H9 (cell line): ENCODE measurements around the gene MUTYH. TPM values are rescaled to one million over a fixed set of nuclear protein-coding genes. Genes with fewer than 3 reads are reported as not detected.

ENCODE experiments used
- DNase-seq: peaks from one replicate; pipeline ENCODE4 v3.0.0-alpha.2; 2017
- H2AFZ ChIP-seq: one replicate; pipeline ENCODE4 v1.6.1; 2013; ENCODE audit warnings: mild to moderate bottlenecking, low read length, control low read depth, moderate library complexity
- H2AK5ac ChIP-seq: 2 replicates; pipeline ENCODE4 v1.6.1; 2013; ENCODE audit warnings: low read length, control low read depth, mixed read lengths; ENCODE audit not compliant: insufficient read length
- H2BK120ac ChIP-seq: one replicate; pipeline ENCODE4 v1.6.1; 2013; ENCODE audit warnings: low read depth, mild to moderate bottlenecking, low read length, control low read depth, inconsistent platforms; ENCODE audit not compliant: poor library complexity, severe bottlenecking
- H2BK12ac ChIP-seq: 2 replicates; pipeline ENCODE4 v1.6.1; 2013; ENCODE audit warnings: low read length, control low read depth, mixed read lengths, low read depth; ENCODE audit not compliant: insufficient read length
- H2BK15ac ChIP-seq: 2 replicates; pipeline ENCODE4 v1.6.1; 2013; ENCODE audit warnings: low read depth, low read length, control low read depth
- H2BK20ac ChIP-seq: one replicate; pipeline ENCODE4 v1.6.1; 2013; ENCODE audit warnings: low read depth, mild to moderate bottlenecking, low read length, control low read depth, inconsistent platforms; ENCODE audit not compliant: poor library complexity, severe bottlenecking
- H2BK5ac ChIP-seq: 2 replicates; pipeline ENCODE4 v1.6.1; 2013; ENCODE audit warnings: low read length, control low read depth, mixed read lengths; ENCODE audit not compliant: insufficient read length
- H3K14ac ChIP-seq: 2 replicates; pipeline ENCODE4 v1.6.1; 2013; ENCODE audit warnings: low read length, control low read depth; ENCODE audit not compliant: insufficient read depth
- H3K18ac ChIP-seq: 2 replicates; pipeline ENCODE4 v1.6.1; 2013; ENCODE audit warnings: low read depth, mild to moderate bottlenecking, mixed read lengths, low read length, control low read depth; ENCODE audit not compliant: insufficient read length
- H3K23ac ChIP-seq: 2 replicates; pipeline ENCODE4 v1.6.1; 2013; ENCODE audit warnings: low read length, control low read depth, mixed read lengths, low read depth; ENCODE audit not compliant: insufficient read length
- H3K23me2 ChIP-seq: 2 replicates; pipeline ENCODE4 v1.6.1; 2013; ENCODE audit warnings: low read depth, mild to moderate bottlenecking, mixed read lengths, low read length, control low read depth; ENCODE audit not compliant: insufficient read length, poor library complexity, severe bottlenecking
- H3K27ac ChIP-seq: 2 replicates; pipeline ENCODE4 v1.5.1; 2013; ENCODE audit warnings: low read length, control low read depth, mixed read lengths, low read depth; ENCODE audit not compliant: insufficient read length
- H3K27me3 ChIP-seq: 2 replicates; pipeline ENCODE4 v1.6.1; 2013; ENCODE audit warnings: low read length, control low read depth, inconsistent platforms; ENCODE audit not compliant: insufficient read depth
- H3K4ac ChIP-seq: 2 replicates; pipeline ENCODE4 v1.6.1; 2013; ENCODE audit warnings: low read depth, mild to moderate bottlenecking, control low read depth, inconsistent platforms, low read length, moderate library complexity
- H3K4me1 ChIP-seq: 2 replicates; pipeline ENCODE4 v1.6.1; 2013; ENCODE audit warnings: low read length, control low read depth, inconsistent platforms; ENCODE audit not compliant: insufficient read depth
- H3K4me2 ChIP-seq: 2 replicates; pipeline ENCODE4 v1.6.1; 2013; ENCODE audit warnings: low read length, control low read depth, mixed read lengths; ENCODE audit not compliant: insufficient read length, insufficient read depth
- H3K56ac ChIP-seq: 2 replicates; pipeline ENCODE4 v1.6.1; 2013; ENCODE audit warnings: low read depth, mild to moderate bottlenecking, mixed read lengths, low read length, control low read depth; ENCODE audit not compliant: insufficient read length
- H3K79me1 ChIP-seq: 2 replicates; pipeline ENCODE4 v1.6.1; 2013; ENCODE audit warnings: low read depth, mild to moderate bottlenecking, moderate library complexity, low read length, control low read depth, inconsistent platforms; ENCODE audit not compliant: insufficient read depth, poor library complexity, severe bottlenecking
- H3K79me2 ChIP-seq: 2 replicates; pipeline ENCODE4 v1.6.1; 2013; ENCODE audit warnings: low read length, control low read depth, inconsistent platforms; ENCODE audit not compliant: insufficient read depth
- H3K9ac ChIP-seq: 2 replicates; pipeline ENCODE4 v1.6.1; 2013; ENCODE audit warnings: low read length, control low read depth, mixed read lengths; ENCODE audit not compliant: insufficient read length; ENCODE audit errors: extremely low read depth
- H3K9me3 ChIP-seq: one replicate; pipeline ENCODE4 v1.6.1; 2013; ENCODE audit warnings: low read depth, low read length, inconsistent platforms; ENCODE audit not compliant: control insufficient read depth
- H3T11ph ChIP-seq: one replicate; pipeline ENCODE4 v1.6.1; 2013; ENCODE audit warnings: mild to moderate bottlenecking, low read length, control low read depth, inconsistent platforms
- H4K20me1 ChIP-seq: one replicate; pipeline ENCODE4 v1.6.1; 2013; ENCODE audit not compliant: control insufficient read depth, insufficient read length, insufficient read depth
- H4K5ac ChIP-seq: 2 replicates; pipeline ENCODE4 v1.6.1; 2013; ENCODE audit warnings: low read depth, mild to moderate bottlenecking, mixed read lengths, low read length, control low read depth; ENCODE audit not compliant: insufficient read length
- H4K8ac ChIP-seq: replicated peaks from 2 replicates; pipeline ENCODE4 v1.6.1; 2013; ENCODE audit warnings: low read length, control low read depth, mixed read lengths, low read depth; ENCODE audit not compliant: insufficient read length
- H4K91ac ChIP-seq: 2 replicates; pipeline ENCODE4 v1.6.1; 2013; ENCODE audit warnings: low read depth, mild to moderate bottlenecking, moderate library complexity, mixed read lengths, low read length, control low read depth; ENCODE audit not compliant: insufficient read length
- H3K27ac Mint-ChIP-seq, 3 experiments: 2 replicates in 2 of 3; 3 replicates in 1 of 3; pipeline ENCODE4 v1.8.0; 2020 to 2021; ENCODE audit warnings: mixed read lengths in 3 of 3, mild to moderate bottlenecking in 1 of 3, moderate library complexity in 1 of 3
- H3K27me3 Mint-ChIP-seq: 2 replicates; pipeline ENCODE4 v1.8.0; 2021; ENCODE audit warnings: low read depth, mild to moderate bottlenecking, moderate library complexity, mixed read lengths
- H3K36me3 Mint-ChIP-seq, 3 experiments: 2 replicates in 2 of 3; 3 replicates in 1 of 3; pipeline ENCODE4 v1.8.0; 2020 to 2021; ENCODE audit warnings: low read depth in 3 of 3, mixed read lengths in 3 of 3; ENCODE audit not compliant: insufficient read depth in 1 of 3
- H3K4me1 Mint-ChIP-seq, 2 experiments: 2 replicates each; pipeline ENCODE4 v1.8.0; 2020; ENCODE audit warnings: mixed read lengths in 2 of 2
- H3K4me3 Mint-ChIP-seq, 2 experiments: 2 replicates in 1 of 2; 3 replicates in 1 of 2; pipeline ENCODE4 v1.8.0; 2020 to 2021; ENCODE audit warnings: mild to moderate bottlenecking in 2 of 2, mixed read lengths in 2 of 2, moderate library complexity in 1 of 2
- H3K9me3 Mint-ChIP-seq, 2 experiments: 2 replicates in 1 of 2; 3 replicates in 1 of 2; pipeline ENCODE4 v1.8.0; 2020; ENCODE audit warnings: mild to moderate bottlenecking in 2 of 2, mixed read lengths in 2 of 2, moderate library complexity in 1 of 2
- total RNA-seq: library from RNA; stranded (reverse); gene quantifications from 2 replicates; pipeline ENCODE4 v1.2.1, GENCODE V29; 2021
- TF ChIP-seq, protein P1 (sequence below): fragments of 200-600 bp; sonication (generic); conservative IDR thresholded peaks from 3 replicates; pipeline ENCODE4 v1.8.0; 2021; ENCODE audit warnings: antibody characterized with exemption, mild to moderate bottlenecking

The MUTYH gene
- total RNA-seq, 1 experiment from 2014 or later: 52.6 TPM

DNA sequence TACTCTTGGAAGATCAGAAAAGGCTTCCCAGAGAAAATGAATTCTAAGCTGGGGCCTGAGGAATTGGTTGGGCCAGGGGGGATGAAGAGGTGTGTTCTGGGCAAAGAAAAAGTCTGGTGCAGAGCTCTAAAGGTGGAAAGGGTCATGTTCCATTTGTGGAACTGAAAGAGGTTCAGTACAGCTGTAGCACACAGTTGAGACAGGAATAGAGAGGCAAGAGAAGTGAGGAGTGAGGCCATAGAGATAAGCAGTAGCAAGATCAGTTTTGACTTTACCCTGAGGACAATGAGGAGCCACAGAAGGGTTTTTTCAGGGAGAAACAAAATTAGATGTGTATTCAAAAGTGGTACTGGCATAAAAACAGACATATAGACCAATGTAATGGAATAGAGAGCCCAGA, 30.3 kb upstream of the MUTYH start:
- Histone ChIP-seq H2BK12ac (no peak overlapping the region), H4K20me1 (no peaks in the 10 kb centered on the region), H2BK20ac (no peak overlapping the region), H3K9me3 (no peaks in the 10 kb centered on the region), H2BK120ac (no peak overlapping the region), H3K79me1 (no peaks in the 10 kb centered on the region), H3K9ac (no peak overlapping the region), H2AK5ac (no peak overlapping the region), H3K4ac (no peak overlapping the region), H3K18ac (no peak overlapping the region), H3K79me2 (no peaks in the 10 kb centered on the region), H3K23me2 (no peaks in the 10 kb centered on the region), H3T11ph (no peak overlapping the region), H3K4me2 (no peak overlapping the region), H2AFZ (no peak overlapping the region), H4K8ac (no peak overlapping the region), H3K27me3 (no peaks in the 10 kb centered on the region), H4K5ac (no peak overlapping the region), H3K4me1 (no peaks in the 10 kb centered on the region), H2BK15ac (no peak overlapping the region), H3K56ac (no peak overlapping the region), H2BK5ac (no peak overlapping the region), H4K91ac (no peak overlapping the region), H3K23ac (no peak overlapping the region), H3K27ac (no peak overlapping the region), H3K14ac (no peak overlapping the region)
- Mint-ChIP-seq H3K27ac (no peak overlapping the region), H3K9me3 (no peaks in the 10 kb centered on the region), H3K27me3 (no peaks in the 10 kb centered on the region), H3K36me3 (no peaks in the 10 kb centered on the region), H3K4me1 (no peaks in the 10 kb centered on the region), H3K4me3 (no peak overlapping the region)
- no peak for DNase-seq
- TF ChIP-seq, protein P1, sequence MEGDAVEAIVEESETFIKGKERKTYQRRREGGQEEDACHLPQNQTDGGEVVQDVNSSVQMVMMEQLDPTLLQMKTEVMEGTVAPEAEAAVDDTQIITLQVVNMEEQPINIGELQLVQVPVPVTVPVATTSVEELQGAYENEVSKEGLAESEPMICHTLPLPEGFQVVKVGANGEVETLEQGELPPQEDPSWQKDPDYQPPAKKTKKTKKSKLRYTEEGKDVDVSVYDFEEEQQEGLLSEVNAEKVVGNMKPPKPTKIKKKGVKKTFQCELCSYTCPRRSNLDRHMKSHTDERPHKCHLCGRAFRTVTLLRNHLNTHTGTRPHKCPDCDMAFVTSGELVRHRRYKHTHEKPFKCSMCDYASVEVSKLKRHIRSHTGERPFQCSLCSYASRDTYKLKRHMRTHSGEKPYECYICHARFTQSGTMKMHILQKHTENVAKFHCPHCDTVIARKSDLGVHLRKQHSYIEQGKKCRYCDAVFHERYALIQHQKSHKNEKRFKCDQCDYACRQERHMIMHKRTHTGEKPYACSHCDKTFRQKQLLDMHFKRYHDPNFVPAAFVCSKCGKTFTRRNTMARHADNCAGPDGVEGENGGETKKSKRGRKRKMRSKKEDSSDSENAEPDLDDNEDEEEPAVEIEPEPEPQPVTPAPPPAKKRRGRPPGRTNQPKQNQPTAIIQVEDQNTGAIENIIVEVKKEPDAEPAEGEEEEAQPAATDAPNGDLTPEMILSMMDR: no peak
